ENCODE data around the gene EEF1A2. TPM values are rescaled to one million over a fixed set of nuclear protein-coding genes. Genes with fewer than 3 reads are reported as not detected.

EEF1A2 gene
- total and polyA plus RNA-seq, 12 donors: 881 to 1,465 (median 1,307) TPM

DNA sequence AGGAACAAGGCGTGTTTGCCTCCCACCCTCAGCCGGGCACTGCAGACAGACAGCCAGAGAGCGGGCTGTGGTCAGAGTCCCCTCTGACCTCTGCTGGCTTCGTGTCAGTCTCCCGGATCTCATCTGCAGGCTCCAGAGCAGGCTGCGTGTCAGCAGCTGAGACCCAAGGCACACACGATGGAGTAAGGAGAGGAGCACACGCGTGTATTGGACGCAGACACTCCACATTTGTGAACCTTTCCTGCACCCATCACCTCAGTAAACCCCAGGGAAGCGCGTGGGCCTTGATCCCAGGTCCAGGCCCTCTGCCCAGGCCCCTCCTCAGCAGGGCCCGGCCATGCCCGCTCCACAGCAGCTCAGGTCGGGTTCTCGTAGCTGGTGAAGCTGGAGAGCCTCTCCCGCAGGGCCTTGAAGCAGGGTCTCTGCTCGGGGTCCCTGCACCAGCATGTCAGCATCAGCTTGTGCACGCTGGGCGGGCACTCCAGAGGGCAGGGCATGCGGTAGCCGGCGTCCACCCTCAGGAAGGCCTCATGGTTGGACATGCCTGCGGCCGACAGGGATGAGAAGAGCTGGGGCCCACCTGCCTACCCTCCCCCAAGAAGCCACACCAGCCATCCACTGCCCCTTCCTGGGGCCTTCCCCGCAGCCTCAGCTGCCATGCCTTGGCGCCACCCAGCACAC is 30.4 kb upstream of the EEF1A2 start:
- Histone ChIP-seq H3K27me3 (peaks cover 0 to 12% (median 8%) of the 10 kb centered on the region in 7 donors), H3K4me3 (no peak overlapping the region), H3K27ac (no peak overlapping the region), H3K9me3 (no peaks in the 10 kb centered on the region), H3K4me1 (no peaks in the 10 kb centered on the region), H3K36me3 (no peaks in the 10 kb centered on the region)
- intact Hi-C loops (cut with DNase I): loop anchor here in 3 of 10 donors (5.0 to 10.0 kb wide), 2 partner anchors 85 to 98 kb away; partner anchors contain the start of gene GMEB2 (in 1 of the 3)
- peak in 5 of 8 donors; percentile 7 to 20 (median 14) for ATAC-seq
- TF ChIP-seq, protein P1, sequence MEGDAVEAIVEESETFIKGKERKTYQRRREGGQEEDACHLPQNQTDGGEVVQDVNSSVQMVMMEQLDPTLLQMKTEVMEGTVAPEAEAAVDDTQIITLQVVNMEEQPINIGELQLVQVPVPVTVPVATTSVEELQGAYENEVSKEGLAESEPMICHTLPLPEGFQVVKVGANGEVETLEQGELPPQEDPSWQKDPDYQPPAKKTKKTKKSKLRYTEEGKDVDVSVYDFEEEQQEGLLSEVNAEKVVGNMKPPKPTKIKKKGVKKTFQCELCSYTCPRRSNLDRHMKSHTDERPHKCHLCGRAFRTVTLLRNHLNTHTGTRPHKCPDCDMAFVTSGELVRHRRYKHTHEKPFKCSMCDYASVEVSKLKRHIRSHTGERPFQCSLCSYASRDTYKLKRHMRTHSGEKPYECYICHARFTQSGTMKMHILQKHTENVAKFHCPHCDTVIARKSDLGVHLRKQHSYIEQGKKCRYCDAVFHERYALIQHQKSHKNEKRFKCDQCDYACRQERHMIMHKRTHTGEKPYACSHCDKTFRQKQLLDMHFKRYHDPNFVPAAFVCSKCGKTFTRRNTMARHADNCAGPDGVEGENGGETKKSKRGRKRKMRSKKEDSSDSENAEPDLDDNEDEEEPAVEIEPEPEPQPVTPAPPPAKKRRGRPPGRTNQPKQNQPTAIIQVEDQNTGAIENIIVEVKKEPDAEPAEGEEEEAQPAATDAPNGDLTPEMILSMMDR (IDR thresholded peaks at IDR 0.05): no peak
- no peak for DNase-seq
- WGBS, 2 donors: 81 to 83% methylated on average over 27 of the region's 27 CpGs

DNA sequence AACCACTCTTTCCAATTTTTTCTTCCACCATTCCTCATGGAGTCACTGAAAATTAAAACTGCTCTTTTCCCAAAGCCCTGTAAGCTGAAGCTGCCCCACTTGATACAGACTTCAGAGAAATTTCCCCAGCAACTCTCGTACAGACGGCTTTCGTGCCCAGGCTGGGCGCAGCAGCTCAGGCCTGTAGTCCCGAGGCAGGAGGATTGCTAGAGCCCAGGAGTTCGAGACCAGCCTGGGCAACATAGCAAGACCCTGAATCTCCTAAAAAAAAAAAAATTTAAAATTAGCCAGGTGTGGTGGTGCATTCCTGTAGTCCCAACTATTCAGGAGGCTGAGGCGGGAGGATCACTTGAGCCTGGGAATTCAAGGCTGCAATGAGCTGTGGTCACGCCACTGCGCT is 28.3 kb upstream of the EEF1A2 start:
- intact Hi-C loops (cut with DNase I): loop anchor here in 3 of 10 donors (5.0 to 10.0 kb wide), 2 partner anchors 82 to 100 kb away; partner anchors contain the start of gene GMEB2 (in 1 of the 3)

DNA sequence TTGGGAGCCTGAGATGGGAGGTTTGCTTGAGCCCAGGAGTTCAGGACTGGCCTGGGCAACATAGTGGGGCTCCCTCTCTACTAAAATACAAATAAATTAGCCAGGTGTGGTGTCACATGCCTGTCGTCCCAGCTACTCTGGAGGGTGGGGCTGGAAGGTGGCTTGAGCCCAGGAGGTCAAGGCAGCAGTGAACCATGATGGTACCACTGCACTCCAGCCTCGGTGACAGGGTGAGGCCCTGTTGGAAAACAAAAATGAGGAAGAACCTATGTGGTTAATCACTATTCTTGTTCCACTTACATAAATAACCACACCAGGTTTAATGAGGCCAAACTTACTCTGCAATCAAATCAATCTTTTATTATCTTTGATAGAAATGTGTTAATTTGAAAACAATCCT is 27.1 kb upstream of the EEF1A2 start:
- no peak for DNase-seq
- Histone ChIP-seq H3K27ac (no peak overlapping the region), H3K27me3 (no peaks in the 10 kb centered on the region), H3K4me1 (peaks cover 14 to 23% (median 17%) of the 10 kb centered on the region in 9 donors), H3K4me3 (no peak overlapping the region), H3K9me3 (peaks cover 0 to 7% (median 0%) of the 10 kb centered on the region in 11 donors), H3K36me3 (peaks cover 0 to 23% (median 4%) of the 10 kb centered on the region in 9 donors)
- ATAC-seq: no peak
- intact Hi-C loops (cut with DNase I): loop anchor here in 3 of 10 donors (5.0 to 10.0 kb wide), 2 partner anchors 81 to 101 kb away; partner anchors contain the start of gene GMEB2 (in 1 of the 3)
- TF ChIP-seq, protein P1 (IDR thresholded peaks at IDR 0.05): no peak
- 26 to 38% methylated on average over 2 of the region's 2 CpGs for WGBS, 2 donors

More for the DNA sequence above, 28.3 kb upstream of the EEF1A2 start:
- peaks cover 0 to 17% (median 4%) of the 10 kb centered on the region in 9 donors for H3K36me3 ChIP-seq
- no peak for ATAC-seq
- H3K27me3 ChIP-seq: no peaks in the 10 kb centered on the region
- peaks cover 0 to 7% (median 0%) of the 10 kb centered on the region in 11 donors for H3K9me3 ChIP-seq
- no peak for DNase-seq
- WGBS, 2 donors: 89 to 92% methylated on average over 9 of the region's 9 CpGs
- peaks cover 4 to 12% (median 9%) of the 10 kb centered on the region in 9 donors for H3K4me1 ChIP-seq
- no peak overlapping the region for H3K27ac ChIP-seq
- no peak overlapping the region for H3K4me3 ChIP-seq
- TF ChIP-seq, protein P1 (IDR thresholded peaks at IDR 0.05): no peak

DNA sequence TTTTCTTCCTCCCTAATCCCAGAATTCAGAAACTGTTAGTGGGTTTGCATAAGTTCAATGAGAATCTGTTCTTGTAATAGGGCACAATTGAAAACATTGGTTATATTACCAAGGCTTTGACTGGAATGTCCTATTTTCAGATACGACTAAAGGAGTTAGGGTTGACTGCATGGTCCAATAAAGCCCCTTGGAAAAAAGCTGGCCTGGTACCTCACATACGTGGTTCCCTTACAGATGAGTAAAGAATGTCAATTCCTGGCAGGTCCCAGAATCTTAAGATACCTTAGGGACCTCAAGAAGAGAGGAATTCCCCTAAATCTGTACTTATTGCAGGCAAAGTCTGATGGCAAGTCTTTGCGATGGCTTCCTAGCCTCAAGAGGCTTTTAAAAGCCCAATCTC is 26.3 kb upstream of the EEF1A2 start:
- DNase-seq (no peak), ATAC-seq (no peak)
- H3K4me3 ChIP-seq: no peak overlapping the region
- no peak overlapping the region for H3K27ac ChIP-seq
- intact Hi-C loops (cut with DNase I): loop anchor here in 3 of 10 donors (5.0 to 10.0 kb wide), 2 partner anchors 80 to 102 kb away; partner anchors contain the start of gene GMEB2 (in 1 of the 3)
- H3K27me3 ChIP-seq: no peaks in the 10 kb centered on the region
- TF ChIP-seq, protein P1 (IDR thresholded peaks at IDR 0.05): no peak
- WGBS, 2 donors: 67 to 72% methylated on average over 3 of the region's 3 CpGs
- peaks cover 0 to 7% (median 0%) of the 10 kb centered on the region in 11 donors for H3K9me3 ChIP-seq
- H3K4me1 ChIP-seq: peaks cover 14 to 24% (median 19%) of the 10 kb centered on the region in 9 donors
- peaks cover 0 to 23% (median 4%) of the 10 kb centered on the region in 9 donors for H3K36me3 ChIP-seq

Measured in heart right ventricle (tissue), 16 donors.